NCI-H774 (cell line): Measurements from ENCODE around the gene IQGAP2.
"Not testable (repeated sequence)": the region's sequence is repeated elsewhere in the genome, so short reads cannot be mapped to it uniquely, and the experiment has no call there.

Experiments used
- DNase-seq: peaks from one replicate; lab custom pipeline; 2025; lab: John Stamatoyannopoulos, UW

IQGAP2 gene

GRCh38 chr5:76535577-76535976, 132.5 kb downstream of the IQGAP2 start:
- DNase-seq, result no peak

- DNase-seq, result no peak
These were observed 134.0 kb downstream of the IQGAP2 start for GRCh38 chr5:76537073-76537543.

GRCh38 chr5:76542241-76542640, 139.2 kb downstream of the IQGAP2 start:
- no peak for DNase-seq

- DNase-seq, result no peak
These were observed 140.0 kb downstream of the IQGAP2 start for GRCh38 chr5:76542887-76543690.

- DNase-seq, result no peak
These were observed 141.3 kb downstream of the IQGAP2 start for GRCh38 chr5:76544268-76544926.

GRCh38 chr5:76545184-76545583, 142.1 kb downstream of the IQGAP2 start:
- no peak for DNase-seq

GRCh38 chr5:76546497-76547102, 143.5 kb downstream of the IQGAP2 start:
- no peak for DNase-seq

GRCh38 chr5:76547242-76547890, 144.3 kb downstream of the IQGAP2 start:
- DNase-seq, result no peak

GRCh38 chr5:76547891-76548524, 144.9 kb downstream of the IQGAP2 start:
- no peak for DNase-seq

GRCh38 chr5:76548525-76549229, 145.6 kb downstream of the IQGAP2 start:
- no peak for DNase-seq

GRCh38 chr5:76550881-76551280, 147.8 kb downstream of the IQGAP2 start:
- not testable (repeated sequence) for DNase-seq

- no peak for DNase-seq
These were observed 149.5 kb downstream of the IQGAP2 start for GRCh38 chr5:76552546-76552945.

GRCh38 chr5:76553251-76553650, 150.2 kb downstream of the IQGAP2 start:
- no peak for DNase-seq

GRCh38 chr5:76555114-76555513, 152.0 kb downstream of the IQGAP2 start:
- DNase-seq, result no peak

- DNase-seq, result no peak
These were observed 152.6 kb downstream of the IQGAP2 start for GRCh38 chr5:76555717-76556116.

- DNase-seq, result no peak
These were observed 153.6 kb downstream of the IQGAP2 start for GRCh38 chr5:76556511-76557221.

GRCh38 chr5:76560952-76561891, 158.1 kb downstream of the IQGAP2 start:
- no peak for DNase-seq

GRCh38 chr5:76561959-76562358, 158.9 kb downstream of the IQGAP2 start:
- no peak for DNase-seq

GRCh38 chr5:76565009-76565408, 161.9 kb downstream of the IQGAP2 start:
- no peak for DNase-seq

- no peak for DNase-seq
These were observed 167.1 kb downstream of the IQGAP2 start for GRCh38 chr5:76570153-76570552.
